Osteoblast (primary cell): Measurements from ENCODE around the gene ZSCAN20. TPM values are rescaled to one million over a fixed set of nuclear protein-coding genes. Genes with fewer than 3 reads are reported as not detected.

Experiments
- DNase-seq: peaks from one replicate; pipeline ENCODE4 v3.0.0; 2011; ENCODE audit warnings: low spot score, mixed read lengths; ENCODE audit not compliant: insufficient read length; ENCODE audit errors: missing footprints
- H2AFZ ChIP-seq: 2 replicates; pipeline ENCODE4 v1.6.0; 2011; ENCODE audit warnings: mild to moderate bottlenecking, low read length
- H3K27ac ChIP-seq: 2 replicates; pipeline ENCODE4 v1.5.1; 2011; ENCODE audit warnings: mild to moderate bottlenecking, low read depth, low read length, moderate library complexity
- H3K27me3 ChIP-seq: 2 replicates; pipeline ENCODE4 v1.6.0; 2012; ENCODE audit warnings: mild to moderate bottlenecking, control low read depth, inconsistent platforms, low read length, moderate library complexity; ENCODE audit not compliant: insufficient read depth
- H3K36me3 ChIP-seq: 2 replicates; pipeline ENCODE4 v1.5.1; 2011; ENCODE audit warnings: mild to moderate bottlenecking, low read length, control low read depth, moderate library complexity; ENCODE audit not compliant: insufficient read depth
- H3K4me1 ChIP-seq: 2 replicates; pipeline ENCODE4 v1.5.1; 2011; ENCODE audit warnings: mild to moderate bottlenecking, low read length, control low read depth, moderate library complexity; ENCODE audit not compliant: insufficient read depth
- H3K4me2 ChIP-seq: 2 replicates; pipeline ENCODE4 v1.6.0; 2011; ENCODE audit warnings: mild to moderate bottlenecking, low read length; ENCODE audit not compliant: insufficient read depth
- H3K4me3 ChIP-seq: fragments of 200-600 bp; sonication (generic); 3 replicates; pipeline ENCODE4 v1.5.1; 2012; ENCODE audit warnings: mild to moderate bottlenecking, low read length, inconsistent platforms; ENCODE audit not compliant: insufficient read depth
- H3K79me2 ChIP-seq: 2 replicates; pipeline ENCODE4 v1.6.0; 2012; ENCODE audit warnings: mild to moderate bottlenecking, low read length, control low read depth, inconsistent platforms; ENCODE audit not compliant: insufficient read depth
- H3K9me3 ChIP-seq: 2 replicates; pipeline ENCODE4 v1.5.1; 2011; ENCODE audit warnings: low read depth, low read length, control low read depth
- H4K20me1 ChIP-seq: 2 replicates; pipeline ENCODE4 v1.6.0; 2012; ENCODE audit warnings: mild to moderate bottlenecking, low read length, control low read depth; ENCODE audit not compliant: insufficient read depth
- CTCF ChIP-seq: IDR thresholded peaks from 2 replicates; pipeline ENCODE4 v1.5.1; 2011; ENCODE audit warnings: mild to moderate bottlenecking, low read depth, low read length, moderate library complexity; ENCODE audit errors: extremely low read depth
- total RNA-seq: library from RNA; depleted of rRNA; stranded (reverse); fragments of >200 nt; gene quantifications from 2 replicates; pipeline ENCODE4 v1.2.3, GENCODE V29; 2012

The ZSCAN20 gene
- total RNA-seq, 1 donor, result 9.8 TPM

GRCh38 chr1:33460947-33461629 lies 11.4 kb upstream of the ZSCAN20 start:
- Histone ChIP-seq H3K27me3 (no peaks in the 10 kb centered on the region), H3K27ac (no peak overlapping the region), H4K20me1 (no peaks in the 10 kb centered on the region), H2AFZ (no peak overlapping the region), H3K79me2 (no peaks in the 10 kb centered on the region), H3K36me3 (no peaks in the 10 kb centered on the region), H3K4me1 (peaks cover 25% of the 10 kb centered on the region), H3K4me2 (no peak overlapping the region), H3K4me3 (no peak overlapping the region), H3K9me3 (no peaks in the 10 kb centered on the region)
- DNase-seq, result no peak
- no peak for TF ChIP-seq CTCF

- H3K4me1 ChIP-seq, result peaks cover 21% of the 10 kb centered on the region
- H4K20me1 ChIP-seq, result no peaks in the 10 kb centered on the region
- H3K27ac ChIP-seq, result no peak overlapping the region
- DNase-seq, result peak; percentile 69
- H3K79me2 ChIP-seq, result no peaks in the 10 kb centered on the region
- H3K4me3 ChIP-seq, result no peak overlapping the region
- H2AFZ ChIP-seq, result no peak overlapping the region
- no peak overlapping the region for H3K4me2 ChIP-seq
- H3K9me3 ChIP-seq, result no peaks in the 10 kb centered on the region
- no peaks in the 10 kb centered on the region for H3K36me3 ChIP-seq
- no peak for TF ChIP-seq CTCF
- H3K27me3 ChIP-seq, result no peaks in the 10 kb centered on the region
Measured at GRCh38 chr1:33462405-33463164, 9.9 kb upstream of the ZSCAN20 start.

GRCh38 chr1:33464552-33464951 lies 7.9 kb upstream of the ZSCAN20 start:
- H3K27me3 ChIP-seq, result no peaks in the 10 kb centered on the region
- peaks cover 11% of the 10 kb centered on the region for H3K4me1 ChIP-seq
- H3K79me2 ChIP-seq, result no peaks in the 10 kb centered on the region
- H2AFZ ChIP-seq, result no peak overlapping the region
- no peak overlapping the region for H3K4me2 ChIP-seq
- H3K36me3 ChIP-seq, result no peaks in the 10 kb centered on the region
- TF ChIP-seq CTCF, result no peak
- no peak for DNase-seq
- H3K9me3 ChIP-seq, result no peaks in the 10 kb centered on the region
- no peaks in the 10 kb centered on the region for H4K20me1 ChIP-seq
- no peak overlapping the region for H3K4me3 ChIP-seq
- no peak overlapping the region for H3K27ac ChIP-seq

- DNase-seq, result no peak
- no peak overlapping the region for H2AFZ ChIP-seq
- no peaks in the 10 kb centered on the region for H3K36me3 ChIP-seq
- H4K20me1 ChIP-seq, result no peaks in the 10 kb centered on the region
- no peaks in the 10 kb centered on the region for H3K79me2 ChIP-seq
- no peaks in the 10 kb centered on the region for H3K9me3 ChIP-seq
- no peak overlapping the region for H3K4me2 ChIP-seq
- no peak overlapping the region for H3K4me3 ChIP-seq
- peaks cover 5% of the 10 kb centered on the region for H3K4me1 ChIP-seq
- no peaks in the 10 kb centered on the region for H3K27me3 ChIP-seq
- no peak for TF ChIP-seq CTCF
- H3K27ac ChIP-seq, result no peak overlapping the region
Measured at GRCh38 chr1:33465316-33465715, 7.1 kb upstream of the ZSCAN20 start.
